H1 (cell line): ENCODE data around the gene LCT. TPM values are rescaled to one million over a fixed set of nuclear protein-coding genes. Genes with fewer than 3 reads are reported as not detected.

Experiments
- ASH2L ChIP-seq: fragments of 200-600, 300-600 bp; sonication (generic); IDR thresholded peaks from one replicate; pipeline ENCODE4 v1.7.1; 2017; ENCODE audit warnings: low read length
- CHD7 ChIP-seq: fragments of 300-600 bp; sonication (generic); IDR thresholded peaks from 2 replicates; pipeline ENCODE4 v1.7.1; 2012; ENCODE audit warnings: low read length, moderate library complexity, mild to moderate bottlenecking, inconsistent platforms; ENCODE audit not compliant: insufficient replicate concordance
- POU5F1 ChIP-seq: IDR thresholded peaks from 2 replicates; pipeline ENCODE4 v1.6.1; 2011; ENCODE audit warnings: low read depth, mild to moderate bottlenecking, low read length, moderate library complexity
- polyA plus RNA-seq, 7 experiments: library from polyadenylated mRNA; depleted of rRNA in 3 of 7; stranded (reverse) in 5 of 7; unstranded in 2 of 7; fragments of >200 nt in 5 of 7; fragments of 200-250 nt in 2 of 7; gene quantifications; 1 replicate in 5 of 7; 2 replicates in 1 of 7; 4 replicates in 1 of 7; pipeline versions ENCODE4 v1.2.1 to v1.2.3, GENCODE V29; 2011 to 2013; ENCODE audit warnings: missing spikeins in 2 of 7, mixed read lengths in 2 of 7
- total RNA-seq: library from RNA; stranded (reverse); fragmentation: NEBNext Ultra II Directional; extraction: Animal tissue kit (Norgen Biotek cat#: 25700); gene quantifications from 2 replicates; pipeline ENCODE4 v1.2.1, GENCODE V29; 2021

The LCT gene
- total and polyA plus RNA-seq, 2 of the 8 experiments (the other 6 are each of a cell fraction or from before 2014, with no cell fraction given) = 0.06 TPM; not detected in 1

- no peak for TF ChIP-seq CHD7
- no peak for TF ChIP-seq POU5F1
- no peak for TF ChIP-seq ASH2L
Measured at GRCh38 chr2:135802350-135802749, 34.6 kb downstream of the LCT start (continued).
